WERI-Rb-1 (cell line): ENCODE measurements around the gene IRF9.

Experiments
- DNase-seq: peaks from one replicate; pipeline ENCODE4 v3.0.0-alpha.2; 2020
- H3K27ac ChIP-seq: fragments of 250-450 bp; sonication (Bioruptor Pico); 2 replicates; pipeline ENCODE4 v1.5.1; 2020; ENCODE audit warnings: mild to moderate bottlenecking, moderate library complexity
- H3K27me3 ChIP-seq: fragments of 250-450 bp; sonication (Bioruptor Pico); 2 replicates; pipeline ENCODE4 v1.5.1; 2021; ENCODE audit warnings: mild to moderate bottlenecking, low read depth, moderate library complexity; ENCODE audit not compliant: insufficient read depth, severe bottlenecking
- H3K36me3 ChIP-seq: fragments of 250-450 bp; sonication (Bioruptor Pico); 2 replicates; pipeline ENCODE4 v1.5.1; 2020; ENCODE audit warnings: mild to moderate bottlenecking, moderate library complexity
- H3K4me3 ChIP-seq: 2 replicates; pipeline ENCODE4 v1.5.1; 2011; ENCODE audit warnings: low read depth, mild to moderate bottlenecking, control low read depth, low read length
- H3K9me3 ChIP-seq: fragments of 250-450 bp; sonication (Bioruptor Pico); 2 replicates; pipeline ENCODE4 v1.5.1; 2021; ENCODE audit warnings: mild to moderate bottlenecking, moderate library complexity; ENCODE audit not compliant: severe bottlenecking
- TF ChIP-seq, protein P1 (sequence below): IDR thresholded peaks from 2 replicates; pipeline ENCODE4 v1.5.1; 2011; ENCODE audit warnings: low read depth, mild to moderate bottlenecking, control low read depth, inconsistent platforms, low read length

IRF9 gene

GRCh38 chr14:24147761-24148428, 13.2 kb upstream of the IRF9 start:
- Histone ChIP-seq H3K27ac (peak overlapping the region; percentile 72), H3K4me3 (peak overlapping the region; percentile 83), H3K27me3 (no peaks in the 10 kb centered on the region), H3K36me3 (peaks cover 60% of the 10 kb centered on the region), H3K9me3 (no peaks in the 10 kb centered on the region)
- no peak for DNase-seq
- TF ChIP-seq, protein P1, sequence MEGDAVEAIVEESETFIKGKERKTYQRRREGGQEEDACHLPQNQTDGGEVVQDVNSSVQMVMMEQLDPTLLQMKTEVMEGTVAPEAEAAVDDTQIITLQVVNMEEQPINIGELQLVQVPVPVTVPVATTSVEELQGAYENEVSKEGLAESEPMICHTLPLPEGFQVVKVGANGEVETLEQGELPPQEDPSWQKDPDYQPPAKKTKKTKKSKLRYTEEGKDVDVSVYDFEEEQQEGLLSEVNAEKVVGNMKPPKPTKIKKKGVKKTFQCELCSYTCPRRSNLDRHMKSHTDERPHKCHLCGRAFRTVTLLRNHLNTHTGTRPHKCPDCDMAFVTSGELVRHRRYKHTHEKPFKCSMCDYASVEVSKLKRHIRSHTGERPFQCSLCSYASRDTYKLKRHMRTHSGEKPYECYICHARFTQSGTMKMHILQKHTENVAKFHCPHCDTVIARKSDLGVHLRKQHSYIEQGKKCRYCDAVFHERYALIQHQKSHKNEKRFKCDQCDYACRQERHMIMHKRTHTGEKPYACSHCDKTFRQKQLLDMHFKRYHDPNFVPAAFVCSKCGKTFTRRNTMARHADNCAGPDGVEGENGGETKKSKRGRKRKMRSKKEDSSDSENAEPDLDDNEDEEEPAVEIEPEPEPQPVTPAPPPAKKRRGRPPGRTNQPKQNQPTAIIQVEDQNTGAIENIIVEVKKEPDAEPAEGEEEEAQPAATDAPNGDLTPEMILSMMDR = no peak

DNA sequence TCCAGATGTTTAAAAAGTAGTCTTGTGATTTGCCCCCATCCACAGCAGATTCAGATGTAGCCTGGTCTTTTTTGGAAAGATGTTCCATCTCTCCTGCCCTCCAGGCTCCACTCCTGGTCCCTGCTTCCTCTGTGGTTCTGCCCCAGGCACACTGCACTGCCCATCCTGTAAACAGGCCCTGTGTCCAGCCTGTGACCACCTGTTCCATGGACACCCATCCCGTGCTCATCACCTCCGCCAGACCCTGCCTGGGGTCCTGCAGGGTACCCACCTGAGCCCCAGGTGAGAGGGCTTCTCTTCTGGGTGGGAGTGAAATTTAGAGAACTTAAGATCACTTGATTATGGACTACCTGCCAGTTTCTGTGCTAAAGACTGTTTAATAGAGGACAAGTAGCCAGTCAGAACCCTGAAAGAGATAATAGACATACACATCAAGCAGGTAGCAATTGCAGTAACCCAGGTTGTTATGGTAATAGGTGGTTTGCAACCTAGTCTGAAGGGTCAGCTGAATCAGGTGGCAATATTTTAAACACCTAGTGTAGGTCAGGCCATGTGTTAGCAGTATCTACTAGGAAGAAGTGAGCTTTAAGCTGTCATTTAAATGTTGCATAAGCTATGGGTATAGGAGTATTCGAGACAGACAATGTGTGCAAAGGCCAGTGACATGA, 11.6 kb upstream of the IRF9 start:
- DNase-seq = no peak
- Histone ChIP-seq H3K27ac (no peak overlapping the region), H3K4me3 (no peak overlapping the region), H3K36me3 (peaks cover 59% of the 10 kb centered on the region), H3K27me3 (no peaks in the 10 kb centered on the region), H3K9me3 (no peaks in the 10 kb centered on the region)
- TF ChIP-seq, protein P1 = no peak

DNA sequence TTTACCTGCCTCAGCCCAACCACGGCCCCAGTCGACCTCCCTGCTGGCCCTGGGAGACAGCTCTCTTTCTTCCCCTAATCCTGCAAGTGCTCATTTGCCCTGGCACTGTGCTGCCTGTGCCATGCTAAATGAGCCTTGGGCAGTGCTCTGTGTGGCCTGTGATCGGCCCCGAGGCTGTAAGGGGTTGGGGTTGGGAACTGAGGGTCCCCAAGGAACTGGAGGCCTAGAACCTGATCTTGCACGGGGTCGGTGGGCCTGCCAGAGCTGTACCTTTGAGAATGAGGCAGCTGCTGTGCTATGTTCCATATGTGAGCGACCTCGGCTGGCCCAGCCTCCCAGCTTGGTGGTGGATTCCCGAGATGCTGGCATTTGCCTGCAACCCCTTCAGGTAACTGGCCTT, 11.0 kb upstream of the IRF9 start:
- Histone ChIP-seq H3K9me3 (no peaks in the 10 kb centered on the region), H3K4me3 (no peak overlapping the region), H3K27ac (no peak overlapping the region), H3K36me3 (peaks cover 60% of the 10 kb centered on the region), H3K27me3 (no peaks in the 10 kb centered on the region)
- no peak for DNase-seq
- TF ChIP-seq, protein P1 = no peak

- peaks cover 65% of the 10 kb centered on the region for H3K36me3 ChIP-seq
- H3K27ac ChIP-seq = no peak overlapping the region
- no peaks in the 10 kb centered on the region for H3K27me3 ChIP-seq
- TF ChIP-seq, protein P1 = no peak
- no peak for DNase-seq
- H3K9me3 ChIP-seq = no peaks in the 10 kb centered on the region
- H3K4me3 ChIP-seq = no peak overlapping the region
These were observed 10.5 kb upstream of the IRF9 start for GRCh38 chr14:24150567-24150966.

DNA sequence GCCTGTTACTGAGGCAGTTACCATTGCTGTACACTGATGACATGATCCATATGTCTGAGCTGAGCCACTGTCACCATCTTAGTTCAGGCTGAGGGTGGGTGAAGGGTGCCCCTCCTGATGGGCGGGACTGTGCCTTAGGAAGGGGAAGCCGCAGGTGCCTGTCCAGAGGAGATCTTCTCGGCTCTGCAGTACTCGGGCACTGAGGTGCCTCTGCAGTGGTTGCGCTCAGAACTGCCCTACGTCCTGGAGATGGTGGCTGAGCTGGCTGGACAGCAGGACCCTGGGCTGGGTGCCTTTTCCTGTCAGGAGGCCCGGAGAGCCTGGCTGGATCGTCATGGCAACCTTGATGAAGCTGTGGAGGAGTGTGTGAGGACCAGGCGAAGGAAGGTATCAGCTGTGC, 10.1 kb upstream of the IRF9 start:
- no peak overlapping the region for H3K27ac ChIP-seq
- no peaks in the 10 kb centered on the region for H3K9me3 ChIP-seq
- peaks cover 70% of the 10 kb centered on the region for H3K36me3 ChIP-seq
- TF ChIP-seq, protein P1 = no peak
- no peak for DNase-seq
- H3K4me3 ChIP-seq = no peak overlapping the region
- H3K27me3 ChIP-seq = no peaks in the 10 kb centered on the region
